ENCODE results near the gene CENPT.

The CENPT gene

DNA sequence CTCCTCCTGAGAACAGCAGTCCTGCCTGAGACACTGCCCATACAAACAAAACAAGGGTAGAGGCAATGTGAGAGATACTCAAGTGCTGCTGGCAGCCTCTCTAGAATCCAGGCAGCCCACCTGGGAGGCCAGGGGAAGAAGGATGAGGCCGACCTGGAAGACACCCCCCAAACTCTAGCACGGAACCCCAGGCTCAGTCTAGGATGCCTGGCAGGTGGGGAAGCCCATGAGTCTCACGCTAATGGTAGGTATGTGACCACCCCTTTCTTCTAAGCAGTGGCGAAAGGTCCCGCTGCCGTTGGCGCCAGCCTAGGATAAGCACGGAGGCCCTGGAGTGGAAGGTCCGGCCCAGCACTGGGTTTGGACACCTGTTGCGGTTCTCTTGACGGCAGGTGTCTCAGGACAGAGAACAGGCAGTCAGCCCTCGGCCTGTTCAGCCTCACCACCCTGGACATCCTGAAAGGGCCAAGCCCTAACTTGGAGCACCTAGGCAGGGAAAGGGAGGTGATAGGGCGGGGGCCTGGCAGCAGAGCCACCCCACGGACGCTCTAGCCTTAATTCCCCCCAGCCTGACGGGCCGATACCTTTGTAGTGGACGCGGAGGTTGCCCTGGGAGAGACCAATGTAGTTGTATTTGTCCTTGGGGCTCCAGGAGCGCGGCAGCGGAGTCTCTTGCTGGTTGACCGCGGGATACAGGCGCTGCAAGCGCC, 41.6 kb downstream of the CENPT start:
- no peak for DNase-seq

GRCh38 chr16:67804853-67805542, 42.5 kb downstream of the CENPT start:
- DNase-seq: no peak

GRCh38 chr16:67803894-67804293, 43.6 kb downstream of the CENPT start:
- no peak for DNase-seq

- DNase-seq: no peak
Observed at GRCh38 chr16:67801883-67802282, 45.6 kb downstream of the CENPT start.

DNA sequence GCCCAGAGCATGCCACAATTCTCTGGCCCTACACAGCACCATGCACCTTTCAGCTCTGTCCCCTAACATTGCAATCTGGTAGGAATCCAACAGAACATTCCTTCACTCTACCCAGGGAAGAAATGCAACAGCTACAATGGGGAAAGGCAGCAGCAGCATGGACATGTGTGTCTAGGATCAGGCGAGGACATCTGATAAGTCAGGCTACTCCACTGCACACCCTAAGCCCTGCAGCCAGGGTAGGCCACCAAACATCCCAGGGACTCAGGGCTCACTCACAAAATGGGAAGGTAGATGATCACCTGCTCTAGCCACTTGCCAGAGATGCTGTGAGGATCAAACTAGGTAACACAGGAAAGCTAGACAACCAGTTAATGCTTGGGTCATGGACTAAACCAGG, 46.3 kb downstream of the CENPT start:
- no peak for DNase-seq

DNA sequence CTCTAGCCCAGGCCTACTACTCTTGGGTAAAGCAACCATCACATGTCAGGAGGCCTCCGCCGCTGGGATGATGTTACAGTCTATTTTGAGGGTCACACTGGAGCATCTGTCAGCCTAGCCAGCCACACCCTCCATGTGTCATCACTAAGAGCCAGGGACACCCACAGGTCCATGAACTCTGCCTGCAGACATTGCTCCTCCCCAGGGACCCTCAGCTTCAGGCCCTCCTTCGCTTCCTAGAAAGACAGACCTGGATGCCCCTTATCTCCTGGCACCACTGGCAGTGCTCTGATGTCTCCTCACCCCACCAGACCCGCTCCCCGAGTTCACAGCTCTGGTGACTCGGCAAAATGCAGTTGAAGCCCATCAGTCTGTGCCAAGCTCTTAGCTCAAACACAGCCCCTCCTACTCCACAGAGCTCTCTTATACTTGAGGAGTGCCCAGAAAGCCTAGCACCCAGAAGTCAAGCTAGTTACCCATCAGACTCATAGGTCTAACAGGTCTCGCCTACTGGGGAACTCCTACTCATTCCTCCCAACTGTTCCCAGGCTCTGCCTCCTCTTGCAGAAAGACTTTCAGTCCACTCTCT, 47.1 kb downstream of the CENPT start:
- DNase-seq: no peak

DNA sequence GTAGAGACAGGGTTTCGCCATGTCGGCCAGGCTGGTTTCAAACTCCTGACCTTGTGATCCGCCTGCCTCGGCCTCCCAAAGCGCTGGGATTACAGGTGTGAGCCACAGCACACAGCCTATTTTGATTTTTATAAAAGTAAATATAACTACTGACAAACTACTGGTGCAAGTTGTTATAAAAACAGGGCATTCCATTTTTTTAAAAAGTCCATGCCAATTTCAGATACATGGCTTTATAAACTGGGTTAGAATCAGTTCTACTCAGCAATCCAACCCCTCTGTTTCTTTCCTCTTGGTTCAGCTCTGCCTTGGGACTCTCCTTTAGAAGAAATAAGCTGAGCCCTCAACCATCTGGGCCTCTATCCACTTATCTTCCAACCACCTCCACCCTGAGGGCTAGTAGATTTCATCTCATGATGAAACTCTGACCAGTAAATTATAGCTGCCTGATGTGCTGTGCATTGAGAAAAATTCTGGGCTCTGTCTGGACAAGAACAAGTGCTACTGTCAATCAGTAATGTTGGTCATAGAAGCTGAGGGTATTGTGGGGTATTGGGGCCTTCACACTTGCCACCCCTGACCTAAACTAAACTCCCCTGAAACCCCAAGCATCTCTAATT, 51.3 kb downstream of the CENPT start:
- DNase-seq: no peak

- no peak for DNase-seq
Observed at GRCh38 chr16:67790071-67790470, 57.4 kb downstream of the CENPT start.

DNA sequence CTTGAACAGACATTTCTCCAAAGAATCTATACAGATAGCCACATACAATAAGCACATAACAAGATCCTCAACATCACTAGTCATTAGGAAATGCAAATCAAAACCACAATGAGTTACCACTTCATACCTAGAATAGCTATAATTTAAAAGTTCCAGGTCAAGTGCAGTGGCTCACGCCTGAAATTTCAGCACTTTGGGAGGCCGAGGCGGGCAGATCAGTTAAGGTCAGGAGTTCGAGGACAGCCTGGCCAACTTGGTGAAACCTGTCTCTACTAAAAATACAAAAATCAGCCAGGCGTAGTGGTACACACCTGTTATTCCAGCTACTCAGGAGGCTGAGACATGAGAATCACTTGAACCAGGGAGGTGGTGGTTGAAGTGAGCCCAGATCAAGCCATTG, 61.0 kb downstream of the CENPT start:
- no peak for DNase-seq

DNA sequence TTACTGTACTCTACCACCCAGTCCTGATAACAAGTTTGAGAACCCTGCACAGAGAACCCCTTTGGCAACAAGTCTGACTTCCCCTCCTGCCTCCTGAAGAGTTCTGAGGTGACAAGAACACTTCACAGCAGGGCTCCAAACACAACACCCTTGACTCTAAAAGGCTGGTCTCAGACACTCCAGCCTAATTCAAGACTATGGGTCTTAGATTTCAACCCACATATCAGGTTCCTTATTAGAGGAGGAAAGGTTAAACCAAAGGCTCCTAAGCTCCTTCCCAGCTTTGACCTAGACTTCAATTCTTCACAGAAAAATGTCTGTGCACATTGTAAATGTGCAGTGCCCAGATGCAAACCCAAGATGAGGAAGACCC, 64.2 kb downstream of the CENPT start:
- DNase-seq: no peak

GRCh38 chr16:67782567-67783352, 64.7 kb downstream of the CENPT start:
- DNase-seq: no peak

GRCh38 chr16:67781565-67781921, 66.0 kb downstream of the CENPT start:
- no peak for DNase-seq

- no peak for DNase-seq
Observed at GRCh38 chr16:67780847-67781564, 66.5 kb downstream of the CENPT start.

- no peak for DNase-seq
Observed at GRCh38 chr16:67779256-67780014, 68.1 kb downstream of the CENPT start.
